HepG2 (cell line): Measurements from ENCODE around the gene NFIC. TPM values are rescaled to one million over a fixed set of nuclear protein-coding genes. Genes with fewer than 3 reads are reported as not detected.

Experiments used
- ATAD3A ChIP-seq: sonication (generic); formaldehyde crosslinking; IDR thresholded peaks from 2 replicates; pipeline ENCODE4 v1.4.0; 2020; ENCODE audit warnings: missing genetic modification reagents
- ELF3 ChIP-seq: IDR thresholded peaks from 2 replicates; pipeline ENCODE4 v1.6.1; 2016; ENCODE audit warnings: missing genetic modification reagents, missing compliant biosample characterization
- FOSL1 ChIP-seq: sonication (generic); formaldehyde crosslinking; IDR thresholded peaks from 2 replicates; pipeline ENCODE4 v1.9.0; 2021; ENCODE audit warnings: missing genetic modification reagents, borderline replicate concordance
- FOXP4 ChIP-seq: sonication (generic); formaldehyde crosslinking; IDR thresholded peaks from 2 replicates; pipeline ENCODE4 v1.4.0; 2020; ENCODE audit warnings: missing genetic modification reagents
- NR1H2 ChIP-seq: sonication (generic); formaldehyde crosslinking; IDR thresholded peaks from 2 replicates; pipeline ENCODE4 v1.8.1; 2022; ENCODE audit warnings: low read depth, missing genetic modification reagents, borderline replicate concordance
- PITX1 ChIP-seq: sonication (generic); formaldehyde crosslinking; IDR thresholded peaks from 2 replicates; pipeline ENCODE4 v1.5.1; 2020; ENCODE audit warnings: mild to moderate bottlenecking, missing genetic modification reagents
- RERE ChIP-seq: IDR thresholded peaks from 2 replicates; pipeline ENCODE4 v1.6.1; 2016; ENCODE audit warnings: low read depth, missing genetic modification reagents, missing compliant biosample characterization
- ZBTB10 ChIP-seq: sonication (generic); formaldehyde crosslinking; IDR thresholded peaks from 2 replicates; pipeline ENCODE4 v1.4.0; 2020; ENCODE audit warnings: missing genetic modification reagents, borderline replicate concordance
- ZKSCAN8 ChIP-seq: IDR thresholded peaks from 2 replicates; pipeline ENCODE4 v1.6.1; 2016; ENCODE audit warnings: borderline replicate concordance, missing genetic modification reagents, missing compliant biosample characterization
- ZNF274 ChIP-seq: sonication (generic); formaldehyde crosslinking; IDR thresholded peaks from 2 replicates; pipeline ENCODE4 v1.5.1; 2020; ENCODE audit warnings: mild to moderate bottlenecking, missing genetic modification reagents
- ZNF512 ChIP-seq: sonication (generic); formaldehyde crosslinking; IDR thresholded peaks from 2 replicates; pipeline ENCODE4 v1.4.0; 2020; ENCODE audit warnings: mild to moderate bottlenecking, missing genetic modification reagents
- ZNF550 ChIP-seq: sonication (generic); formaldehyde crosslinking; IDR thresholded peaks from 2 replicates; pipeline ENCODE4 v1.4.0; 2020; ENCODE audit warnings: mild to moderate bottlenecking, missing genetic modification reagents, borderline replicate concordance
- polyA plus RNA-seq, 8 experiments: library from polyadenylated mRNA; depleted of rRNA in 3 of 8; stranded (reverse) in 7 of 8; unstranded in 1 of 8; fragments of >200 nt; fragmentation: Illumina TruSeq in 4 of 8; extraction: Trizol in 4 of 8; gene quantifications; 2 replicates each; pipeline versions ENCODE4 v1.2.1 to v1.2.3, GENCODE V29; 2011 to 2016; ENCODE audit warnings: low read depth in 4 of 8, missing spikeins in 1 of 8, mixed read lengths in 1 of 8; ENCODE audit not compliant: insufficient read depth in 1 of 8
- total RNA-seq, 5 experiments: library from RNA; depleted of rRNA; stranded (reverse); fragments of >200 nt; fragmentation: Illumina TruSeq; extraction: Trizol; gene quantifications; 2 replicates each; pipeline ENCODE4 v1.2.3, GENCODE V29; 2016; ENCODE audit warnings: low read depth in 1 of 5

Gene NFIC
- total and polyA plus RNA-seq, 2 of the 13 experiments (the other 11 are each of a cell fraction or from before 2014, with no cell fraction given): 1.3 to 2.5 TPM

- peak; percentile 55; the same call in 1 of the 2 replicates for TF ChIP-seq ZBTB10 (CRISPR knock-in tag)
- no peak for TF ChIP-seq NR1H2
- TF ChIP-seq RERE (CRISPR knock-in tag): no peak
- TF ChIP-seq ZKSCAN8 (CRISPR knock-in tag): no peak
- TF ChIP-seq ATAD3A (CRISPR knock-in tag): no peak
- no peak for TF ChIP-seq FOXP4 (CRISPR knock-in tag)
- TF ChIP-seq ZNF550: no peak
- no peak; the same call in 1 of the 2 replicates for TF ChIP-seq ZNF274 (CRISPR knock-in tag)
- no peak for TF ChIP-seq ZNF512 (CRISPR knock-in tag)
- TF ChIP-seq FOSL1 (CRISPR knock-in tag): 0 out of 2 replicates have a peak, but pooled peaks have one; percentile 8
- no peak for TF ChIP-seq PITX1 (CRISPR knock-in tag)
- TF ChIP-seq ELF3 (CRISPR knock-in tag): no peak
Observed at GRCh38 chr19:3360421-3361383, 5.7 kb upstream of the NFIC start (continued).
